A549 treated with GW870086 at 1 μM for 4 hours (cell line): ENCODE data around the gene DNAL1. TPM values are rescaled to one million over a fixed set of nuclear protein-coding genes. Genes with fewer than 3 reads are reported as not detected.

Experiments used
- total RNA-seq: library from RNA; stranded (reverse); fragments of 200-300 nt; extraction: Qiagen RNA extraction; gene quantifications from 5 replicates; pipeline ENCODE4 v1.2.3, GENCODE V29; 2022; ENCODE audit warnings: low read depth

The DNAL1 gene
- total RNA-seq = 8.9 to 14.2 TPM (median 10.6 TPM) in 5 replicates

GRCh38 chr14:73644531-73645247 is at the start of gene DNAL1:
Gene DNAL1 (plus strand): TSS chr14:73644986. CDS start chr14:73645040, 54 bp downstream.

GRCh38 chr14:73612339-73613045 is 32.3 kb upstream of the DNAL1 start, which contains the start of gene ACOT6:
Gene ACOT6 (plus strand): TSS chr14:73612517. CDS start chr14:73612572, 55 bp downstream.

GRCh38 chr14:73713803-73714655 is 69.2 kb downstream of the DNAL1 start, which contains the start of gene PNMA1:
Gene PNMA1 (minus strand): TSS chr14:73714384. CDS start chr14:73713639, 745 bp downstream.

Other genes starting within 250 kb of the DNAL1 start
- gene NUMB, start 186.4 kb upstream of the DNAL1 start, total RNA-seq = 29.5 to 40.4 TPM (median 38.6 TPM) in 5 replicates
- gene RIOX1, start 154.1 kb upstream of the DNAL1 start, total RNA-seq = 19.6 to 25.0 TPM (median 23.8 TPM) in 5 replicates
- gene ACOT1, start 107.8 kb upstream of the DNAL1 start, total RNA-seq = 6.1 to 8.4 TPM (median 8.2 TPM) in 5 replicates
- gene HEATR4, start 86.0 kb upstream of the DNAL1 start, total RNA-seq = 0.19 TPM in 1 of 5 replicates, not detected in the others
- gene ACOT2, start 75.8 kb upstream of the DNAL1 start, total RNA-seq = 43.3 to 52.9 TPM (median 51.6 TPM) in 5 replicates
- 1.8 to 2.5 TPM (median 2.1 TPM) in 5 replicates for gene ACOT4, start 53.1 kb upstream of the DNAL1 start, total RNA-seq
- not detected in 5 replicates for gene ACOT6, start 32.5 kb upstream of the DNAL1 start, total RNA-seq
- 52.1 to 61.9 TPM (median 58.1 TPM) in 5 replicates for gene PNMA1, start 69.4 kb downstream of the DNAL1 start, total RNA-seq
- 7.1 to 10.3 TPM (median 9.7 TPM) in 5 replicates for gene PTGR2, start 206.8 kb downstream of the DNAL1 start, total RNA-seq
- gene ZNF410, start 241.9 kb downstream of the DNAL1 start, total RNA-seq = 44.6 to 55.1 TPM (median 45.8 TPM) in 5 replicates